T1000 (cell line): ENCODE measurements around the gene RAB26.
"Not testable (repeated sequence)": the region's sequence is repeated elsewhere in the genome, so short reads cannot be mapped to it uniquely, and the experiment has no call there.

Experiments used
- DNase-seq: peaks from one replicate; lab custom pipeline; 2025; ENCODE audit warnings: mixed read lengths; lab: John Stamatoyannopoulos, UW

The RAB26 gene, protein sequence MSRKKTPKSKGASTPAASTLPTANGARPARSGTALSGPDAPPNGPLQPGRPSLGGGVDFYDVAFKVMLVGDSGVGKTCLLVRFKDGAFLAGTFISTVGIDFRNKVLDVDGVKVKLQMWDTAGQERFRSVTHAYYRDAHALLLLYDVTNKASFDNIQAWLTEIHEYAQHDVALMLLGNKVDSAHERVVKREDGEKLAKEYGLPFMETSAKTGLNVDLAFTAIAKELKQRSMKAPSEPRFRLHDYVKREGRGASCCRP

DNA sequence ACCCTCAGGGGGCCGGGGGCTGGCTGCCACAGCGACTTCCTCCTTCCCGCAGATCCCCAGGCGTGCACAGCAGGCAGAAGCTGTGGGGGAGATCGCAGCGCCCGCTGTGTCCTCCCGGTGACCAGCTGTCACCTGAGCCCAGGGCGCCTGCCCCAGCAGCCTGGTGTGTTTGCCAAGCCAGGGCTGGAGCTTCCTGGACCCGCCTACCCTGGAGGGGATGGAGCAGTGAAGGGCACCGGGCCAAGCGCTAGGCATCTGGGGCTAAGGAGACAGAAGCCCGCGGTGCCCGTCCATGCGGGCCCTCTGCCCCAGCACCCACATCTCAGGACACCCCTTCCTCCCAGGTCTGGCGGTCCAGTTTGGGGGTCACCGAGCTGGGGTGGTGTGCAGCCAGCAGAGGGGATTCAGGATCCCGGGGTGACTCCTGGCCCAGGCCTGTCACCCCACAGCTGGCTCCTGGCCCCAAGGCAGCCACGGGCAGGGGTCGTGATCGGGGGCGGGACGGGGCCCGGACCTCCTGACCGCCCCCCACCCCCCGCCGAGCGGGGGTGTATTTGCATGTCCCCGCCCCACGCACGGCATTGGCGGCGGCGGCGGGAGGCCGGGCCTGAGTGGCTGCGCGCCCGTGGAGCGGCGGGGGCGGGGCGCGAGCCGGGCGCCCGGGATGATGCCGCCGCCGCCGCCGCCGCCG, at the start of gene RAB26:
TSS of gene RAB26 (plus strand) at position 645 of the 691 bp plus-strand sequence. CDS start 159 bp downstream, outside the sequence.
- DNase-seq, result peak; percentile 65

DNA sequence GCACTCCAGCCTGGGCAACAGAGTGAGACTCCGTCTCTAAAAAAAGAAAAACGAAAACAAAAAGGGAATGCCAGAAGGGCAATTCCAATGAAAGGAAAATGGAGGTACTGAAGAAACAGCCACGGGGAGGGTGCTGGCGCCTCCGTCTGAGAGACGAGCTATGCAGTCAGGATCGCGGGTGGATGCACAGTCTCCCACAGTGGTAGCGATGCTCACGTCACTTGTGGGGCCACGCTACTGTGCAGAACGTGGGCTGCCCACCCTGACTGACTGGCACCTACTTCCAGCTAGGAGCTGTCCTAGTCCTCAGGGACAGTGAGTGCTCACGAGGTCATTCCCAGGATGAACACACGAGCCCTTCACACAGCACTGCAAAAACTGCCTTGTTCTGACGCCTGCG, 46.8 kb upstream of the RAB26 start:
- DNase-seq, result not testable (repeated sequence)

DNA sequence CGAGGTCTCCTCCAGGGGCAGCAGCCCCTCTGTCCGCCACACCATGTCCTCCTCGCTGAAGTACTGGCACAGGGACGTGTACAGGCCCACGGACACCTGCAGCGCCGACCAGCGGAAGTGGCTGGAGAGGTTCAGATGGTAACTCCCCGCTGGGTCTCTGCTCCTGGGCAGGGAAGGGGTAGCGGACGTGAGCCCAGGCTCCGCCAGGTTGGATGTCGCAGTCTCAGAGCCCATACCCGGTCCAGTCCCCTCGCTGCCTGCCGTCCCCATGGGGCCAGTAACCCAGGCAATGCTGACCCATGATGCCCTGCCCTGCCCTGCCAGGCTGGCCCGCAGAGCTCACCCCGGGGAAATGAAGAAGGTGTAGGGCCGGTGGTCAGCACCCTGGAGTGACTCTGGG, 46.0 kb upstream of the RAB26 start:
- no peak for DNase-seq

DNA sequence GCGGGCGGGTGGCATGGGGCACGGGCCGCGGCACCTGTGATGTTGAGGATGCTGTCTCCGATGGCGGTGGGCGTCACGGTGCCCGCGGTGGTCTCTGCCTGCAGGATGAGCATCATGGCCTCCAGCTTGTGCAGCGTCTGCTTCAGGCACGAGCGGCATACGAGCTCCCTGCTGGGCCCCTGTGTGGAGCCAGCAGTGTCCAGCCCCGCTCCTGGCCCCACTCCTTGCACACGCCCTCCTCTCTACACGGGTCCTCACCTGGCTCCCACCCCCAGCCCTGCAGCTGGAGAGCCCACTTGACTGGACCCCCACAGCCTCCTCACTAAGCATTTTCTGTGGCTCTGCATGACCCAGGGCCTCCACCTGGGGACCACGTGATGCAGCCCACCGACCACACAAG, 44.0 kb upstream of the RAB26 start:
- not testable (repeated sequence) for DNase-seq

DNA sequence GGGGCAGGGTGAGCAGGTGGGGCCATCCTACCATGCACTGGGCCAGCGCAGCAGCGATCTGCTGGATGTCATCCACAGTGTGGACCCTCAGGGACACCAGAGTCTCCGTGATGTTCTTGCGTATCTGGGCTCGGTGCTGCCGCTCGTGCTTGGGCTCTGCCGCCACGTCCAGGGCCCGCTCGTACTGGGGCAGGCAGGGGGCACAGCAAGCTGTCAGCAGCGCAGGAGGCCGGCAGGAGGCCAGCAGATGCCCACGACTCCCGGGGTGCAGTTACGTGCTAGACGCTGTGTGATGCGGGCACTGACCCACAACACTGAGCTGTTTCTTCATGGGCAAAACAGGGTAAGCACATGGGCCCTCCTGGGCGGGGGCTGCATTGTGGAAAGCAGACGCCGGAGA, 43.1 kb upstream of the RAB26 start:
- not testable (repeated sequence) for DNase-seq

DNA sequence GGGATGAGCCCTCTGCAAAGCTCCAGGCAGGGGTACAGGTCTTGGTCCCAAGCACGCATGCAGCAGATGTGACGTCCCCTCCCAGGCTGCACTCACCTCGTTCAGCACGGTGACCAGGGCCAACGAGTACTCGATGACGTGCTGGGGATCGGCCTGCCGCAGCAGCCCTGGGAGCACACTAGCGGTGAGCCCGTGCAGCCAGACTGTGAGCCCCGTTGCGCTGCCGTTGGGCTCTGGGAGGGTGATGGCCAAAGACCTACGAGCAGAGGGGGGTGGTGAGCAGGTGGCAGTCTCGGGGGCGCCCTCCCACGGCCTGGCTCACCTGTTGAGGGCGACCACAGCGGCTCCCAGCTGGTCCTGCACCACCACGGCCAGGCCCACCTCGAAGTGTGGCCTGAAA, 42.7 kb upstream of the RAB26 start:
- DNase-seq, result not testable (repeated sequence)

DNA sequence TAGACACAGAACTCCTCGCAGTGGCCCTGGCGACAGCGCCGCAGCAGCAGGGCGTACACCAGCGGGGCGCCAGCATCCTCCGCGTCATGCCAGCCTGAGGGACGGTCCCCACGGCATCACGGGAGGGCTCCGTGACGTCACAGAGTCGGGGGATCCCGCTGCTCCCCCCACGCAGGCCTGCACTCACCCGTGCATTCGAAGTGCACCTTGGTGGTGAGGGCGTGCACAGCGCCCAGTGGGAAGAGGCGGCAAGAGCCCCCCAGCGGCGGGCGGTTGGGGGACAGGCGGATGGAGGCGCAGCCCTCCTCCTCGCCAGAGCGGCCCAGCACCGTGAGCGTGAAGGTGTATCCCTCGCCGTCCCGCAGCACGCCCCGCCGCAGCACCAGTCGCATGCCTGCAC, 42.2 kb upstream of the RAB26 start:
- not testable (repeated sequence) for DNase-seq

DNA sequence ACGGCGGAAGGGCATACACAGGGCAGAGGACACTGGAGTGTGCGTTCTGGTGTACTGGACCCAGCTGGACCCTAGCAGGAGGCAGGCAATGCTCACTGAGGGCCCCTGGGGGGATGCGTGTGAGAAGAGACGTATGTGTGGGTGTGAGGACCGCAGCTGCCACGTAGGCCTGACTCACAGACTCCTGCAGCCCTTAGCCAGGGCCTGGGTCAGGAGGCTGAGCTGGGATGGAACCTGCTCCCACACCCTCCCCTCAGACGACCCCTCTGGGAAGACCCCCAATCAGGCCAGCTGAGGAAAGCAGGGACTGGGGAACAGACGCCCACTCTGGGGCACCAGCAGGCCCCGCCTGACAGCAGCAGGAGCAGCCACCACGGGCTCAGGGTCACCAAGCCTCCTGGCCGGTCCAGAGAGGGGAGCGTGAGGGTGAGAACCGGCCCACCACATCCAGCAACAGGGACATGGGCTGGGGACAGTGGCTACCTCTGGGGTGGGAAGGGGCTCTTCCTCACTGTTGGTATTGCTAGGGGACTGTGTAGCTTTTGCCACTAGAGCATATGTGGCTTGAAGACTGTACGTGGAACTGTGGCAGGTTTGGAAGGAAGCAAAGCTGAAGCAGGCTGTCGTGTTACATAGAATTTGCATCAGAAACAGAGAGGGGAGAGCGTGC, 41.2 kb upstream of the RAB26 start:
- peak; percentile 53 for DNase-seq

DNA sequence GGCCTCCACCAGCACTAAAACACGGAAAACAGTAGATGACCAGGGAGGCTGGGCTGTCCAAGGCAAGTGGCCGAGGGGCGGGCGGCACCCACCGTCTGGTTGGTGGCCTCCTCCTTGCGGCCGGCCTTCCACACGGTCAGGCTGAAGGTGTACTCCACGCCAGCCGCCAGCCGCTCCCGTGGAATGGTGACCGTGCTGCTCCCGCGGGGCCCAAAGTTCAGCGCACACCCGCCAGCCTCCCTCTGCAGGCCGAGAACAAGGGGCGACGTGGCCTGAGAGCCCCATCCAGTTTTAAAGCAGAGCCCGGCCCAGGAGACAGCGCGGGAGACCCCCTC, 40.7 kb upstream of the RAB26 start:
- not testable (repeated sequence) for DNase-seq

DNA sequence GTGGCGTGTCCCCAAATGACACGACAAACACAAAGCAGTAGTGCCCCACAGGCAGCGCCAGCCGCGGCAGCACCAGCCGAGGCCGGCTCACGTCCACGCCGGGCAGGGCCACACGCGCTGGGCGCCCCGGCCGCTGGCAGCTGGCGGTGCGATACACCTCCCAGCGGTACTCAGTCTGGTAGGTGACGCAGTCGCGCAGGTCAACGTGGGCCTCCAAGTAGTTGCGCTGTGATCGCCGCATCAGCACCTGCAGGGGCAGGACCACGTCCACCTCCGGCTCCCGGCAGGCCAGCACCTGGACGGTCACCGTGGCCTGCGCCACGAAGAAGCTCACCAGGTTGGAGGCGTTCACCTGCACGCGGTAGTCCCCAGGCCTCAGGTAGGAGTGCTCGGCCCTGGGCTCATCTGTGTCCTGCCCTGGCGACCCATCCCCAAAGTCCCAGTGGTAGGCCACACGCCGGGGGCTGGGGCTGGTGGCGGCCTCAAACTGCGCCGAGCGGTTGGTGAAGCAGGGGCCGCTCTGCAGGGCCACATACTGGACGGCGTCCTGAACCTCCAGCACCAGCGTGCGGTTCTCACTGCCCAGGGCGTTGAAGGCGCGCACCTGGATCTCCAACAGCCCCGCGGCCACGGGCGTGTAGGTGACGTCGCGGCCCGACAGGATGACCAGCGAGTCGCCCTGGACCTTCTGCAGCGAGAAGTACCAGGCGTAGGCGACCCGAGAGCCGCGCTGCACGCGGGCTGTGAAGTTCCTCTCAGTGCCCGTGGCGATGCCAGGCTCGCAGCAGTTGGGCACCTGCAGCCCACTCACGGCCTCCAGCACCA, 39.8 kb upstream of the RAB26 start:
- DNase-seq, result not testable (repeated sequence)

DNA sequence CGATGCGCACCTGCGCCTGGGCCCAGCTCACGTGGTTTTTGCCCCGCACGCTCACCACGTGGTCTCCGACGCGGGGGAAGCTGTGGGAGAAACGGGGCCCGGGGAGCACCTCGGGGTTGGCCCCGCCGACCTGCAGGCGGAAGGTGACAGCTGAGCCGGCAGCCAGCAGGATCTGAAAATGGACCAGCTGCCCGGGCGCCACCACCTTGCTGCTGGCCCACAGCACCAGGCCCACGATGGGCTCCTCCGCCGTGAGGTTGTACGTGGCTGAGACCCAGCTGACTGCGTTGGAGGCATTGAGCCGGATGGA, 39.2 kb upstream of the RAB26 start:
- not testable (repeated sequence) for DNase-seq

DNA sequence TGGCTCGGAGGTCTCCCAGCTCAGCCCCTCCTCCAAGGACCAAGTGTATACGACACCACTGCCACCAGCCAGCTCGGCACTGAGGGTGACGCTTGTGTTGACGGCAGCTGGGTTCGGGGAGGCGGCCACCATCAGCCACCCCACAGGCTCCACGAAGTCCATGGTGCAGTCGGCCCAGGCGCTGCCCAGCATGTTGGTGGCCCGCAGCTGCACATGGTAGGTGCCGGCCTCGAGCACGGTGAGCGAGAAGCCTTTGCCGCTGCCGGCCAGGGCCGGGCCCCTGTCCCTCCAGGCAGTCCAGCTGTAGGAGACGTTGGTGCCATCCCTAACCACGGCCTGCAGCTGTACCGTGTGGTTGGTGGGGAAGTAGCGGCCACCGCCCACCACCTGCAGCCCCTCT, 38.6 kb upstream of the RAB26 start:
- not testable (repeated sequence) for DNase-seq

DNA sequence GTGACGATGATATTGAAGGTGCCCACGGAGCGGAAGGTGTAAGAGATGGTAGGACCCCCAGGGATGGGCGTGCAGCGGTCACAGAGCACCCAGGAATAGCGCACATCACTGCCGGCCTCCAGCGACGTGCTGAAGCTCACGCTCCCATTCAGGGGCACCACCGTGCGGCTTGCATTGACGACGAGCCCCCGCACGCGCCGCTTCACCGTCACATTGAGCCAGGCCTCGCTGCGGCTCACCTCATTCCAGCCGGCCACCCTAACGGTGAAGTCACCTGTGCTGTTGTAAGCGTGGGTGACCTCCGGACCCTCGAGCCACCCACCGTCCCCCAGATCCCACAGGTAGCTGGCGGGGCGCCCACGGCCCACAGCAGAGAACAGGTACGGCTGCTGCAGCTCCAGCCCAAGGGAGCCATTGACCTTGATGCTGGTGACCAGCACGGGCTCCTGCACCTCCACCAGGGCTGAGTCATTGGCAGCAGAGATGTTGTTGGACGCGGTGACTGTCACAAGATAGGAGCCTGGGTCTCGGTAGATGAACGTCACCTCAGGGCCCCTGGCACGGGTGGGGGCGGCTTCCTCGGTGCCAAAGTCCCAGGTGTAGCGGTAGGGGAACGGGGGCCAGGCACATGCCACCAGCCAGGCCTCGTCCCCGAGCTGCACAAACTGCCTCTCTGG, 38.0 kb upstream of the RAB26 start:
- not testable (repeated sequence) for DNase-seq

DNA sequence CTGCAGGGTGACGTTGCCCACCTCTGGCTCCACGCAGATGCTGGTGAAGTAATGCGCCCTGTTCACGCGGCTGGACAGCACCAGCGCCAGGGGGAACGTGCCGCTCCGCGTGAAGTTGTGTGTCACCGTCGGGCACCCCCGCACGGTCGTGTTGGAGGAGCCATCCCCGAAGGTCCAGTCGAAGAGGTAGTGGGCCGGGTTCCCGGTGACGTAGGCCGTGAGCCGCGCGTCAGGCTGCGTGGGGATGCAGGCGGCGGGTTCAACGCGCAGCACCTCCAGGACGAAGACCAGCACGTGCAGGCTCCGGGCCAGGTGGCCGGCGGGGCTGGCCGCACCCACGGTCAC, 37.4 kb upstream of the RAB26 start:
- DNase-seq, result not testable (repeated sequence)

DNA sequence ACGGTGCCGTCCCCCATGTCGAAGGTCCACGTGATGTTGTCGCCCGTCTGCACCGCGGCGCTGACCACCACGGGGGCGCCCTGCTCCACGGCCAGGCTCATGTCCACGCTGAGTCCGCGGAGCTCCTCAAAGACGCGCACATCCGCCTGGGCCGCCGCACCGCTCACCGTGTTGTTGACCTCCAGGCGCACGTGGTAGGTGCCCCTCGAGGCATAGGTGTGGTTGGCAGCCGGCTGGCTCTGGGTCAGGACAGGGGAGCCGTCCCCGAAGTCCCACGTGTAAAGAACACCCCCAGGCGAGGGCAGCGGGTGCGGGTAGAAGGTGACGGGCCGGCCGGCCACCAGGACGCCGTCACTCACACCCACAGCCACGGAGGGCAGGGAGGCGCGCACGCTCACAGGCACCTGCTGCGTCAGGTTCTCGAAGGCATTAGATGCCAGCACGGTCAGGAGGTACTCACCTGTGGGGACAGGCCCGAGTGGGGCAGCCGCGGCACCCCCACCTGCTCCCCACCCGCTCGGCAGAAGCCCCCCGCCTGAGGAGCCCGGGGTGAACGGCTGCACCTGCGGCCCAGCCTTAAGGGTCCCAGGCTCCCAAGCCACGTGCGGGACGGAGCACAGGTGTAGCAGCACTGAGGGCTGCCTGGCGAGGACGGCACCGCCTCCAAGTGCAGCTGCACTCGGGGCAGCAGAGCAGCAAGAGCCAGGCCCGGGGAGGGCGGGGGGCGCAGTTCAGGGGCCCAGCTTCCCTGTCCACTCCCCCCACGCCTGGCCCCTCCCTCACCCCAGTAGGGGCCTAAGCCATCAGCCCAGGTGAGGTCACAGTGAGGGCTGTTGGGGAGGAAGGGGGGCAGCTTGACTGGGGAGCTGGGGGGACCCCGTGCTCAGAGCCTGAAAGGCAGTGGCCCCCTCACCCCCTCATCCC, 36.8 kb upstream of the RAB26 start:
- DNase-seq, result not testable (repeated sequence)

DNA sequence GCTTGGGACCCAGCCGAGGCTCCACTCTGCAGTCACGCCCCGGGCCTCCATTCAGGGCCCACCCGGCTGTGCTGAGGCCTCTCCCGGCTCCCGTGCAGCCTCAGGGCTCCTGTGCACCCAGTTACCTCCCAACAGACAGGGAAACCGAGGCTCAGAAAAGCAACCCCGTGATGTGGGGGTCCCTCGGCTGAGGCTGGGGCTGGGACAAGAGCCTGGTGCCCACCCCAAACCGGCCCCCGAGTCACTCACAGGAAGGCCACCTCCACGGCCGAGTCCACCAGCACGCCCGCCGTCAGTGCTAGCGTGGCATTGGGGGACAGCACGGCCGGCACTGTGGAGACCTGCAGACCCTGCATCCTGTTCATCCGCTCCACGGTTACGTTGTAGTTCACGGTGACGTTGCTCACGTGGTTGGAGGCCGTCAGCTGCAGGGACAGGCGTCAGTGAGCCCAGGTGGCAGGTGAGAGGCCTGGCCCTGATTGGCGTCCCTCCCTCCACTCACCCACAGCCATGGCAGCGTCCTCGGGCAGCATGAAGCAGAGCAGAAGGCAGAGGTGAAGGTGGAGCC, 35.8 kb upstream of the RAB26 start:
- DNase-seq, result not testable (repeated sequence)

DNA sequence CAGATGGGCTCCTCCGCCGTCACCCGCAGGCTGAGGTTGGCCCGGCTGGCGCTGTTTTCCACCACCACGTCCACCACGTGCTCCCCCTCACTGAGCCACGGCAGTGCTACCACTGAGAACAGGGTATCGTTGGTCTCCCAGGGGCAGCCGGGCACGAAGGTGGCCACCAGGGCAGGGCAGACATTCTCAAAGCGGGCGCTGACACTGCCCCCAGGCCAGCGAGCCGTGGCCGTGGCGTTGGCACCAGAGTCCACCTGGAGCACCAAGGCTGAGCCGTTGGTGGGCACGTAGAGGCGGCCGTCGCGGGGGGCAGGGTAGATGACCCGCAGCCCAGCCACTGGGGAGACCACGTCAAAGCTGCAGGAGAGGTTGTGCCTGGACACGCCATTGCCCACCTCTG, 34.2 kb upstream of the RAB26 start:
- DNase-seq, result not testable (repeated sequence)

DNA sequence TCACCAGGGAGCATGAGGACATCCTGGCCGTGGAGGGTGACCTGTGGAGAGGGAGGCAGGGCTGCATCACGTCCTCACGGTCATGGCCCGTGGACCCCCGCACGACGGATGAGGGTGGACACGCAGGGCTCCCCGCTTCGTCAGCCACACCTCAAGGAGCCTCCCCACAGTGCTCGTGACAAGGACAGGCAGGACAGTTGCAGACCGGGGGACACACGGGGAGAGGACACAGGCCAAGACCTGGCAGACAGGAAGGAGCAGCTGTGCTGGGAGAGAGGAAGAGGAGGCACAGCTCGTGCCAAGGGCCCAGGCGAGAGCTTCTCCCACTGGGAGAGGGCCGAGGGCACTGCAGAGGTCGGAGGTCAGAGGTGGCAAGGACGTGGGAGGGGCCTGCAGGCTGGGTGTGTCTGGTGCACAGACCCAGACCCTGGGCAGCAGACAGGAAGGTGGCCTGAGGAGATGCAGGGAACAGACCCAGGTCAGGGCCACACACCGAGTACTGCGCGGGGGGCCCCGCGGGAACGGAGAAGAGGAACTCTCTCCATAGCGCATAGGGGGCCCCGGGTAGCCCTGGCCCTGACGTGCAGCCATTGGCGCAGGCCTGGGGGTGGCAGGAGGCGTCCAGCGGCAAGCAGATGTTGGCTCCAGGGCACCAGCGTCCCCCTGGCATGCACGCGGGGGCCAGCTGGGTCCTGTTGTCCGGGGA, 33.4 kb upstream of the RAB26 start:
- DNase-seq, result not testable (repeated sequence)

DNA sequence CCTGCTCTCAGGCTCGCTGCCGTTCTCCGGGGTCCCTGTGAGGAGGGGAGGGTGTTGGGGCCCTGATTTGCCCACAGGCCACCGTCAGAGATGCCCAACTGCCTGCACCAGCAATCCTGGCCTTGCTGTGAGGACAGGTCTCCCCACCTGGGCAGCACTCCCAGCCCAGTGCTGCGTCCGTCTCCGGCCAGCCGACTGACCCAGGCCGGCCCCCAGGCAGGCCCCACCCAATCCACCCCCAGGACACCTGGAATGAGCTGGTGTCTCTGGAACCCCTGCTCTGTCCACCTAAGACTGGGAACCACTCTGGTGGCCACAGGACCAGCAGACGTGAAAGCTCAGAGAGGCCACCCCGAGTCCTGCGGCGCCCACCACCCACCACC, 32.8 kb upstream of the RAB26 start:
- no peak for DNase-seq

DNA sequence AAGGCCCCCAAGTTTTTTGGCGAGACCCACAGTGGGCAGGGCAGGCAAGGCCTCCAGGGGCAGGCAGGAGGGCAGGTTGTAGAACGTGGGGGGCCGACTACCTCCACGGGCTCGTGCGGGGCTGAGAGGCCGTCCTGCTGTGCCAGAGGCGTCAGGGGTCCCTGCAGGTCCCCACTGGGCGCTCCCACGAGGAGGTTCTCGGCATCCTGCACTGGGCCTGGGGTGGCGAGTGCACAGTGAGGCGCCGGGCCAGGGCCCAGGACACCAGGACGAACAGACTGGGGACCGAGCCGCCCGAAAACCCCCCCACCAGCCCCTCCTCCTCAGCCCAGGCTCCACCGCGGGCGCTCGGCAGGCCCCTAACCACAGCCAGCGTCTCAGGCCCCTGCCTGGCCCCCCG, 32.0 kb upstream of the RAB26 start:
- DNase-seq, result not testable (repeated sequence)
